Panc1 (cell line): ENCODE results near the gene DVL1. TPM values are rescaled to one million over a fixed set of nuclear protein-coding genes. Genes with fewer than 3 reads are reported as not detected.
A peak's percentile ranks its signal among the peaks of the same experiment; 100 is the strongest.

Experiments
- ATAC-seq: fragments of 200-7000 bp; cut with Tn5 transposase; 2 replicates; pipeline ENCODE4 v1.9.1; 2020; ENCODE audit warnings: mild to moderate bottlenecking, moderate library complexity
- BruUV-seq: library from RNA; stranded (reverse); fragments of 400-500 nt; replicated peaks from 2 replicates; lab custom pipeline; 2021; lab: Mats Ljungman, UMichigan
- CTCF ChIA-PET: fragments of 300-600 bp; sonication (Branson Sonifier 250); formaldehyde crosslinking; loops from one replicate; lab custom pipeline; 2022; ENCODE audit warnings: antibody characterized with exemption; lab: Charles Lee
- POLR2A ChIA-PET: fragments of 300-600 bp; sonication (Branson Sonifier 250); formaldehyde crosslinking; loops from one replicate; lab custom pipeline; 2022; ENCODE audit warnings: antibody characterized with exemption; lab: Charles Lee
- DNase-seq: peaks from one replicate; pipeline ENCODE4 v3.0.0-alpha.2; 2010; ENCODE audit warnings: low read depth, low spot score
- H3K27ac ChIP-seq: 2 replicates; pipeline ENCODE4 v1.5.1; 2011; ENCODE audit warnings: mild to moderate bottlenecking, low read length, inconsistent platforms
- H3K27me3 ChIP-seq: fragments of 200-500 bp; sonication (Bioruptor generic); 2 replicates; pipeline ENCODE4 v1.6.0; 2014; ENCODE audit warnings: low read length, inconsistent platforms; ENCODE audit not compliant: control insufficient read depth, insufficient read depth
- H3K36me3 ChIP-seq: fragments of 200-500 bp; sonication (Bioruptor generic); 2 replicates; pipeline ENCODE4 v1.5.1; 2014; ENCODE audit warnings: inconsistent platforms, mild to moderate bottlenecking, low read length, moderate library complexity; ENCODE audit not compliant: control insufficient read depth, insufficient read depth
- H3K4me1 ChIP-seq: 2 replicates; pipeline ENCODE4 v1.5.1; 2011; ENCODE audit warnings: inconsistent platforms, mild to moderate bottlenecking, low read length, moderate library complexity; ENCODE audit not compliant: control insufficient read depth, insufficient read depth
- H3K4me3 ChIP-seq, 2 experiments: 2 replicates each; pipeline ENCODE4 v1.5.1; 2011 to 2012; ENCODE audit warnings: low read depth in 2 of 2, low read length in 2 of 2, mild to moderate bottlenecking in 2 of 2, inconsistent platforms in 1 of 2, moderate library complexity in 1 of 2
- H3K9me3 ChIP-seq: fragments of 200-500 bp; sonication (Bioruptor generic); 2 replicates; pipeline ENCODE4 v1.5.1; 2014; ENCODE audit warnings: low read depth, mild to moderate bottlenecking, inconsistent platforms, low read length, moderate library complexity; ENCODE audit not compliant: control insufficient read depth, insufficient read depth
- POLR2AphosphoS5 ChIP-seq: IDR thresholded peaks from 2 replicates; pipeline ENCODE4 v1.6.1; 2012; ENCODE audit warnings: mild to moderate bottlenecking, low read depth, low read length, moderate library complexity
- SIN3A ChIP-seq: IDR thresholded peaks from 2 replicates; pipeline ENCODE4 v1.6.1; 2012; ENCODE audit warnings: low read depth, mild to moderate bottlenecking, low read length, moderate library complexity, borderline replicate concordance; ENCODE audit not compliant: insufficient read depth
- TCF7L2 ChIP-seq: IDR thresholded peaks from 2 replicates; pipeline ENCODE4 v1.6.1; 2011; ENCODE audit warnings: mild to moderate bottlenecking, low read depth, low read length, inconsistent platforms
- in situ Hi-C: cut with HindIII; loops from 2 replicates; pipeline ENCODE4 v1.10.0; 2016; ENCODE audit warnings: low sequenced_read_pairs, low pct_unique_long_range_greater_than_20kb
- intact Hi-C: fragments of 100-400 bp; cut with micrococcal nuclease; formaldehyde crosslinking; loops from one replicate; pipeline ENCODE4 v1.10.0; 2022; ENCODE audit not compliant: unreplicated experiment
- total RNA-seq: library from RNA; stranded (reverse); gene quantifications from one replicate; pipeline ENCODE4 v1.2.1, GENCODE V29; 2021; ENCODE audit not compliant: unreplicated experiment
- TF ChIP-seq, protein P1 (sequence below): fragments of 450-650 bp; IDR thresholded peaks from 2 replicates; pipeline ENCODE4 v1.5.1; 2017; ENCODE audit warnings: mild to moderate bottlenecking
- TF ChIP-seq, protein P2 (sequence below), 2 experiments: IDR thresholded peaks; 2 replicates each; pipeline ENCODE4 v1.6.1; 2011 to 2012; ENCODE audit warnings: low read depth in 2 of 2, control low read depth in 1 of 2, low read length in 1 of 2, mild to moderate bottlenecking in 1 of 2, moderate library complexity in 1 of 2; ENCODE audit not compliant: insufficient read depth in 1 of 2

DVL1 gene
- total RNA-seq, 1 experiment from 2014 or later, result 144 TPM

DNA sequence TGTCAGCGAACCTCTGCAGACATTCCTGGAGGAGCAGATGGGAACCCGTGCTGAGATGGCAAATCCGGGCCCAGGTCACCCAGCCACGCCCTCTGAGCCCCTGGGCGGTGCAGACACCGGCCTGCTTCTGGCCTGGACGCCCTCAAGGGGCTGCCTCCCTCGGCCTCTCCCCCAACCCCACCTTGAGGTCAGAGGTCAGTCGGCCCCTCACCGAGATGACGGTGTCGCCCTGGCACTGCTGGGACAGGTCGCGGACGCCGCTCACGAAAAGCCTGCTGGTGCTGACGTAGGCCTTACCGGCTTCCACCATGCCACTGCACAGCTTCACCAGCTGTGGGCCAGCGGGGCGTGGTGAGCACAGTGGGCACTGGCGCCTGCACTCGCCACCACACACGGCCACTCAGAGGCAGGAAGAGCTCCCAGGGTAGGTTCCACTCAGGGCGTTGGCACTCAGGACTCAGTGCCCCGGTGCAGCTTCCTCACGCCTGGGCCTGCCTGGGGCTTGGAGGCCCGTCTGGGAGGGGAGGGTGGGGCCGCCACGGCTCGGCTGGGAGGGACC lies 46.2 kb downstream of the DVL1 start:
- H3K36me3 ChIP-seq, result no peaks in the 10 kb centered on the region; the same call in 1 of the 2 replicates
- no peak for DNase-seq
- H3K9me3 ChIP-seq, result no peaks in the 10 kb centered on the region
- TF ChIP-seq, protein P1, sequence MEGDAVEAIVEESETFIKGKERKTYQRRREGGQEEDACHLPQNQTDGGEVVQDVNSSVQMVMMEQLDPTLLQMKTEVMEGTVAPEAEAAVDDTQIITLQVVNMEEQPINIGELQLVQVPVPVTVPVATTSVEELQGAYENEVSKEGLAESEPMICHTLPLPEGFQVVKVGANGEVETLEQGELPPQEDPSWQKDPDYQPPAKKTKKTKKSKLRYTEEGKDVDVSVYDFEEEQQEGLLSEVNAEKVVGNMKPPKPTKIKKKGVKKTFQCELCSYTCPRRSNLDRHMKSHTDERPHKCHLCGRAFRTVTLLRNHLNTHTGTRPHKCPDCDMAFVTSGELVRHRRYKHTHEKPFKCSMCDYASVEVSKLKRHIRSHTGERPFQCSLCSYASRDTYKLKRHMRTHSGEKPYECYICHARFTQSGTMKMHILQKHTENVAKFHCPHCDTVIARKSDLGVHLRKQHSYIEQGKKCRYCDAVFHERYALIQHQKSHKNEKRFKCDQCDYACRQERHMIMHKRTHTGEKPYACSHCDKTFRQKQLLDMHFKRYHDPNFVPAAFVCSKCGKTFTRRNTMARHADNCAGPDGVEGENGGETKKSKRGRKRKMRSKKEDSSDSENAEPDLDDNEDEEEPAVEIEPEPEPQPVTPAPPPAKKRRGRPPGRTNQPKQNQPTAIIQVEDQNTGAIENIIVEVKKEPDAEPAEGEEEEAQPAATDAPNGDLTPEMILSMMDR, result no peak
- TF ChIP-seq, protein P2, sequence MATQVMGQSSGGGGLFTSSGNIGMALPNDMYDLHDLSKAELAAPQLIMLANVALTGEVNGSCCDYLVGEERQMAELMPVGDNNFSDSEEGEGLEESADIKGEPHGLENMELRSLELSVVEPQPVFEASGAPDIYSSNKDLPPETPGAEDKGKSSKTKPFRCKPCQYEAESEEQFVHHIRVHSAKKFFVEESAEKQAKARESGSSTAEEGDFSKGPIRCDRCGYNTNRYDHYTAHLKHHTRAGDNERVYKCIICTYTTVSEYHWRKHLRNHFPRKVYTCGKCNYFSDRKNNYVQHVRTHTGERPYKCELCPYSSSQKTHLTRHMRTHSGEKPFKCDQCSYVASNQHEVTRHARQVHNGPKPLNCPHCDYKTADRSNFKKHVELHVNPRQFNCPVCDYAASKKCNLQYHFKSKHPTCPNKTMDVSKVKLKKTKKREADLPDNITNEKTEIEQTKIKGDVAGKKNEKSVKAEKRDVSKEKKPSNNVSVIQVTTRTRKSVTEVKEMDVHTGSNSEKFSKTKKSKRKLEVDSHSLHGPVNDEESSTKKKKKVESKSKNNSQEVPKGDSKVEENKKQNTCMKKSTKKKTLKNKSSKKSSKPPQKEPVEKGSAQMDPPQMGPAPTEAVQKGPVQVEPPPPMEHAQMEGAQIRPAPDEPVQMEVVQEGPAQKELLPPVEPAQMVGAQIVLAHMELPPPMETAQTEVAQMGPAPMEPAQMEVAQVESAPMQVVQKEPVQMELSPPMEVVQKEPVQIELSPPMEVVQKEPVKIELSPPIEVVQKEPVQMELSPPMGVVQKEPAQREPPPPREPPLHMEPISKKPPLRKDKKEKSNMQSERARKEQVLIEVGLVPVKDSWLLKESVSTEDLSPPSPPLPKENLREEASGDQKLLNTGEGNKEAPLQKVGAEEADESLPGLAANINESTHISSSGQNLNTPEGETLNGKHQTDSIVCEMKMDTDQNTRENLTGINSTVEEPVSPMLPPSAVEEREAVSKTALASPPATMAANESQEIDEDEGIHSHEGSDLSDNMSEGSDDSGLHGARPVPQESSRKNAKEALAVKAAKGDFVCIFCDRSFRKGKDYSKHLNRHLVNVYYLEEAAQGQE (IDR thresholded peaks at IDR 0.05; ENCODE audit: insufficient read depth in 1 of 2, low read depth in 2 of 2, low read length in 1 of 2), result no peak
- TF ChIP-seq TCF7L2 (no peak), SIN3A (no peak), POLR2AphosphoS5 (no peak)
- H3K27me3 ChIP-seq, result no peaks in the 10 kb centered on the region
- ChIA-PET POLR2A (no interaction called here), CTCF (no interaction called here)
- no peak for ATAC-seq
- BruUV-seq, result no TSS peak
- no peak overlapping the region for H3K27ac ChIP-seq
- peaks cover 33% of the 10 kb centered on the region for H3K4me1 ChIP-seq
- in situ Hi-C loops (no loop called here), intact Hi-C loops (no loop called here)
- no peak overlapping the region for H3K4me3 ChIP-seq

DNA sequence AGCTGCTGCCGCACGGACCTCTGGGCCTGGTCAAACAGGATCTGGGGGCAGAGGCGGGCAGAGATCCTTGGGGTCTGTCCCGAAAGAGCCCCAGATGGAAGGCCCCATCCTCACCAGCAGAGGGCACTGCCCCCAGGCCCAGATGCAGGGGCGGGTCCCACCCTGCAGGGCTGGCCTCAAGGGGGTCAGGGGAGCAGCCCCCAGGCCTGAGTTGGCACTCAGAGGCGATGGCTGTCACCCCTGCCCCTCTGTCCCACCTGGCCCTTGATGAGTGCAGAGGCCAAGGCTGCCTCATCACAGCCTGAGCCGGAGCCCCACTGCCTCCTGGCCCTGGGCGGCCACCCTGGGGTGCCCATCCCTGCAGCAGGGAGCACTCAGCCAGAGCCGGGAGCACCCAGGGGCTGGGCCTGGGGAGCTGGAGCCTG lies 47.2 kb downstream of the DVL1 start:
- 0 out of 2 replicates have a peak, but pooled peaks have one; percentile 8 for ATAC-seq
- intact Hi-C loops (no loop called here), in situ Hi-C loops (no loop called here)
- no peak overlapping the region for H3K27ac ChIP-seq
- CTCF ChIA-PET, result no interaction called here
- H3K4me1 ChIP-seq, result peaks cover 33% of the 10 kb centered on the region
- BruUV-seq, result no TSS peak
- H3K9me3 ChIP-seq, result no peaks in the 10 kb centered on the region
- TF ChIP-seq SIN3A, result no peak
- no peak for TF ChIP-seq TCF7L2
- TF ChIP-seq, protein P1, result peak; percentile 87
- TF ChIP-seq POLR2AphosphoS5, result no peak
- H3K27me3 ChIP-seq, result no peaks in the 10 kb centered on the region
- POLR2A ChIA-PET, result no interaction called here
- no peak overlapping the region for H3K4me3 ChIP-seq
- H3K36me3 ChIP-seq, result no peaks in the 10 kb centered on the region
- DNase-seq, result no peak
